Breast epithelium (tissue), 3 donors: Measurements from ENCODE around the gene CPM.

Experiments used
- POLR2A ChIP-seq: fragments of 450-650 bp; IDR thresholded peaks from one replicate; pipeline ENCODE4 v1.6.1; 2016; ENCODE audit warnings: antibody characterized with exemption, mild to moderate bottlenecking, moderate library complexity
- POLR2AphosphoS5 ChIP-seq, 3 donors: sonication (generic); formaldehyde crosslinking; IDR thresholded peaks; one replicate each; pipeline ENCODE4 v1.6.1; 2017; ENCODE audit warnings: antibody characterized with exemption in 3 of 3
- TF ChIP-seq, protein P1 (sequence below), 3 donors: fragments of 450-650 bp; IDR thresholded peaks; one replicate each; pipeline ENCODE4 v1.5.1; 2016 to 2017; ENCODE audit warnings: antibody characterized with exemption in 3 of 3, mild to moderate bottlenecking in 3 of 3, moderate library complexity in 3 of 3

DNA sequence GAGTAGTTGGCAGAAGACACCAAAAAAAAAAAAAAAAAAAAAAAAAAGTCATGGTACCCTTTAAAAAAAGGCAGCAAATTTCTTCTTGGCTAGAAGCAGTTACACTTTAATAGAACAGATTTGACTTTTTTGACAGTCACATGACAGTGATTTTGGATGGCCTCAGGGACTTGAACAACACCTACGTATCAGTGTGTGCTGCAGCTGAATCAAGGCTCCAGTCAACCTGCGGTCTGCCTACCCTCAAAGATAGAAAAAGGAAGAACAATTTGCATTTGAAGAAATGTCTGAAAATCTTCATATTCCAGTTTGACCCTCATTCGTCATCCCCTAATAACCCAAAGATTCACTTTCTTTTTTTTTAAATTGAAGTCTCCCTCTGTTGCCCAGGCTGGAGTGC is 71.1 kb downstream of the CPM start:
- TF ChIP-seq POLR2A (no peak), POLR2AphosphoS5 (IDR thresholded peaks at IDR 0.05) (no peak)
- TF ChIP-seq, protein P1, sequence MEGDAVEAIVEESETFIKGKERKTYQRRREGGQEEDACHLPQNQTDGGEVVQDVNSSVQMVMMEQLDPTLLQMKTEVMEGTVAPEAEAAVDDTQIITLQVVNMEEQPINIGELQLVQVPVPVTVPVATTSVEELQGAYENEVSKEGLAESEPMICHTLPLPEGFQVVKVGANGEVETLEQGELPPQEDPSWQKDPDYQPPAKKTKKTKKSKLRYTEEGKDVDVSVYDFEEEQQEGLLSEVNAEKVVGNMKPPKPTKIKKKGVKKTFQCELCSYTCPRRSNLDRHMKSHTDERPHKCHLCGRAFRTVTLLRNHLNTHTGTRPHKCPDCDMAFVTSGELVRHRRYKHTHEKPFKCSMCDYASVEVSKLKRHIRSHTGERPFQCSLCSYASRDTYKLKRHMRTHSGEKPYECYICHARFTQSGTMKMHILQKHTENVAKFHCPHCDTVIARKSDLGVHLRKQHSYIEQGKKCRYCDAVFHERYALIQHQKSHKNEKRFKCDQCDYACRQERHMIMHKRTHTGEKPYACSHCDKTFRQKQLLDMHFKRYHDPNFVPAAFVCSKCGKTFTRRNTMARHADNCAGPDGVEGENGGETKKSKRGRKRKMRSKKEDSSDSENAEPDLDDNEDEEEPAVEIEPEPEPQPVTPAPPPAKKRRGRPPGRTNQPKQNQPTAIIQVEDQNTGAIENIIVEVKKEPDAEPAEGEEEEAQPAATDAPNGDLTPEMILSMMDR (IDR thresholded peaks at IDR 0.05), result no peak
